Stomach (tissue), 4 donors: ENCODE results near the gene HMGXB3.

ENCODE experiments used
- CTCF ChIP-seq, 7 experiments: fragments of 450-650 bp in 4 of 7; fragments of 200-600 bp in 3 of 7; sonication (generic) in 3 of 7; IDR thresholded peaks; one replicate each; pipeline ENCODE4 v1.5.1; 2016 to 2019; ENCODE audit warnings: antibody characterized with exemption in 7 of 7, control low read depth in 2 of 7, mild to moderate bottlenecking in 1 of 7
- EP300 ChIP-seq: sonication (generic); formaldehyde crosslinking; IDR thresholded peaks from one replicate; pipeline ENCODE4 v1.6.1; 2017; ENCODE audit warnings: antibody characterized with exemption
- POLR2A ChIP-seq, 4 donors: fragments of 450-650 bp; IDR thresholded peaks; one replicate each; pipeline ENCODE4 v1.6.1; 2016; ENCODE audit warnings: antibody characterized with exemption in 4 of 4, control low read depth in 2 of 4, mild to moderate bottlenecking in 1 of 4, moderate library complexity in 1 of 4

- TF ChIP-seq CTCF (IDR thresholded peaks at IDR 0.05) = no peak
- TF ChIP-seq EP300 = no peak
- TF ChIP-seq POLR2A (IDR thresholded peaks at IDR 0.05) = no peak
Measured at GRCh38 chr5:150051657-150052195, 51.2 kb downstream of the HMGXB3 start.
